Body of pancreas (tissue), 4 donors: ENCODE measurements around the gene LRRC56.

Experiments used
- CTCF ChIP-seq, 7 experiments: fragments of 450-650 bp in 4 of 7; fragments of 200-600 bp in 3 of 7; sonication (generic) in 3 of 7; IDR thresholded peaks; one replicate each; pipeline ENCODE4 v1.5.1; 2016 to 2019; ENCODE audit warnings: antibody characterized with exemption in 7 of 7
- POLR2A ChIP-seq, 3 donors: fragments of 450-650 bp; IDR thresholded peaks; one replicate each; pipeline ENCODE4 v1.6.1; 2016; ENCODE audit warnings: antibody characterized with exemption in 3 of 3, mild to moderate bottlenecking in 2 of 3

- TF ChIP-seq CTCF (IDR thresholded peaks at IDR 0.05) = no peak
- no peak for TF ChIP-seq POLR2A (IDR thresholded peaks at IDR 0.05)
Measured at GRCh38 chr11:556662-557256, 19.4 kb downstream of the LRRC56 start.
